CD1c-positive myeloid dendritic cell (primary cell): ENCODE data around the gene ZSCAN2.
"Not testable (repeated sequence)": the region's sequence is repeated elsewhere in the genome, so short reads cannot be mapped to it uniquely, and the experiment has no call there.

Experiments used
- DNase-seq: peaks from one replicate; pipeline ENCODE4 v3.0.0-alpha.2; 2016; ENCODE audit errors: extremely low spot score

The ZSCAN2 gene

DNA sequence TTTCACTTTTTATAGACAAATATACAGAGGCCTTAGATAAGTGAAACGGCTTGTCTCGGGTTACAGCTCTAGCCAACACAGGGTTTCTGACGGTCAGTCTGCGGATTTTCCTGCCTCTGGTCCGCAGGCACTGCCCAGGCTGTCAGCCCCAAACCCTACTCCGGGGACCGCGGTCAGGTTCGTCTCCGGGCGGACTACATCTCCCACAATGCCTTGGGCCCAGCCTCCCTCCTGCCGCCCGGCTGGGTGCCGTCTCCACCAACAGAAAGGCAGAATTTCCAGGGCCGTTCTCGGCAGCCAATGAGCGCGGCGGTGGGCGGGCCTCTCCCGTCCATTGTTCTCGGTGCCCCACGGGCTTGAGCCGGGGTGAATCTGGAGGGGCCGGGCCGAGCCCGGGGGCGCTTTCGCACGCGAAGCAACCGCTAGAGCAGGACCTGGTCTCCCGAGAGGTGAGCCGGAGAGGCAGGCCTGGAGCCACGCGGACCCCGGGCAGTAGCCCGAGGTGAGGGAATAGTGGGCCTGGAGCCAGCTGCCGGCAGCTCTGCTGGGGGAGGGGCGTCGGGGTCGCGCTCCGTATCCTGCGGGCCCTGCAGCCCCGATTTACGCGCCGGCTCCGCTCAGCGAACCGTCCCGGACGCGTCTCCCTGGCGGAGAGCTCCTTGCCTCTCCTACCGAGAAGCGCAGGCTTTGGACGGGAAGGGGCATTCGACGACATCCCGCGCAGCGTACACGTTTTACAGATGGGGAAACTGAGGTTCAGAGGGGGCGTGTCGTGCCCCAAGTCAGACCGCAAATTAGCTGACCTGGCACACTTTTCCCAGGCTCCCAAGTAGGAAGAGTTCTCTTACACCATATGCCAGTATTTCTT lies at the start of gene ZSCAN2:
Gene ZSCAN2, plus strand, starts transcription at position 323 of the 868 bp plus-strand sequence. CDS start 2,919 bp downstream, outside the sequence.
- peak; percentile 97 for DNase-seq

DNA sequence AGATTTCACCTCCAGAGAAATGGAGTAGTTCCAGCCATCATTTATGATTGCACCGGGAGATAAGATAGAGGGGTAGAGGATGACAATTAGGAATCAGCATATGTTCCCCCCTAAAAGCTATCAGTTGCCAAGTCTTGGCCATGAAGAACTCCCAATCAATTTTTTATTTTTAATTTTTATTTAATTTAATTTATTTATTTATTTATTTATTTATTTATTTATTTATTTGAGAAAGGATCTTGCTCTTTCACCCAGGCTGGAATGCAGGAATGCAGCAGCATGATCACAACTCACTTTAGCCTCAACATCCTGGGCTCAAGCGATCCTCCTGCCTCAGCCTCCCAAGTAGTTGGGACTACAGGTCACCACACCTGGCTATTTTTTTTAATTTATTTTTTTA lies 49.2 kb upstream of the ZSCAN2 start:
- DNase-seq, result not testable (repeated sequence)

DNA sequence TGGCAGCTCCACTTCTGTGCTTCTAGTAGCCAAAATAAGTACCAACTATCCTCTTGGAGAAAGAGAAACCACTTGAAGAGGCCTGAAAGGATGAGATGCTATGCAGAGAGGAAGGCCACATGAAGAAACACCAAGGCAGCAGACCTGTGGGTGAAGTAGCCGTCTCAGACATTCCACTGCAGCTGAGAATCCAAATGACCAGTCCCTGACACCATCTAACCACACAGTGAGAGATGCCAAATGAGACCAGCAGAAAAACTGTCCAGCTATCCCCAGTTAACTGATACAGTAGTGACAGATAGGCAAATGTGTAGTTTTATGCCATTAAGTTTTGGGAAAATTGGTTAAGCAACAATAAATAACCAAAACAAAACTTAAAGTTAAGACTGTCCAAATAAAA lies 47.9 kb upstream of the ZSCAN2 start:
- no peak for DNase-seq

DNA sequence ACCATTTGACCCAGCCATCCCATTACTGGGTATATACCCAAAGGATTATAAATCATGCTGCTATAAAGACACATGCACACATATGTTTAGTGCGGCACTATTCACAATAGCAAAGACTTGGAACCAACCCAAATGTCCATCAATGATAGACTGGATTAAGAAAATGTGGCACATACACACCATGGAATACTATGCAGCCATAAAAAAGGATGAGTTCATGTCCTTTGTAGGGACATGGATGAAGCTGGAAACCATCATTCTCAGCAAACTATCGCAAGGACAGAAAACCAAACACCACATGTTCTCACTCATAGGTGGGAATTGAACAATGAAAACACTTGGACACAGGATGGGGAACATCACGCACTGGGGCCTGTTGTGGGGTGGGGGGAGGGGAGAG lies 44.1 kb upstream of the ZSCAN2 start:
- not testable (repeated sequence) for DNase-seq

DNA sequence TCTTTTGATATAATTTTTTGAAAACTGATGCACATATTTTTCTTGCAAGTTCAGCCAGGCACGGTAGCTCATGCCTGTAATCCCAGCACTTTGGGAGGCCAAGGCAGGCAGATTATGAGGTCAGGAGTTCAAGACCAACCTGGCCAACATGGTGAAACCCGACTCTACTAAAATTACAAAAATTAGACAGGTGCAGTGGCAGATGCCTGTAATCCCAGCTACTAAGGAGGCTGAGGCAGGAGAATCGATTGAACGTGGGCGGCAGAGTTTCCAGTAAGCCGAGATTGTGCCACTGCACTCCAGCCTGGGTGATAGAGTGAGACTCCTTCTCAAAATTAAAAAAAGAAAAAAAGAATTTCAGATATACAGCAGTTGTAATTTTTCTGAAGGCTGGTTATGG lies 32.8 kb upstream of the ZSCAN2 start:
- not testable (repeated sequence) for DNase-seq

DNA sequence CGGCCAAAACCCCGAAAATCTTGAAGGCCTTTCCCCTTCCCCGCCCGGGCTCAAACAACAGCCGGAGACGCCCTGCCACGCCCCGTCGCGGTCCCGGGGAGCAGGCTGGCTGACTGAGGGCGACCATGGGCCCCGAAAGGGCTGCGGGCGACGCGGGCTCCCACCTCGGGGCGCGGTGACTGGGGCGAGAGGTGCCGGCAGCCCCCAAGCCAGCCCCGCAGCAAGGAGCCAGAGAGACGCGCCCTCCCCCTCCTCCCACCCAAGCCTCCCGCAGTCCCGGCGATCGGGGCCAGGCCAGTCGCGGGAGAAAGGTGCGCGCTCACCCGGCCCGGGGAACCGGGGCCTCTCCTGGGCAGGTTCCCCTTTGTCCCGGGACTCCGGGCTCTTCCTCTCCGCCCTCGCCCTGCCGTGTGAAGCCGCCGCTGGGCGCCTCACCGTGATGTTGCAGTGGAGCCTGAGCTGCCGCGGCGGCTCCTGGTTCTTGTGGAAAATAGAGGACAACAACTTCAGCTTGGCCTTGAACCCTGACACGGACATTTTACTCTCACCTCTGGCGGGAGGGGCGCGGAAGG lies 30.6 kb upstream of the ZSCAN2 start:
- DNase-seq, result peak; percentile 76

DNA sequence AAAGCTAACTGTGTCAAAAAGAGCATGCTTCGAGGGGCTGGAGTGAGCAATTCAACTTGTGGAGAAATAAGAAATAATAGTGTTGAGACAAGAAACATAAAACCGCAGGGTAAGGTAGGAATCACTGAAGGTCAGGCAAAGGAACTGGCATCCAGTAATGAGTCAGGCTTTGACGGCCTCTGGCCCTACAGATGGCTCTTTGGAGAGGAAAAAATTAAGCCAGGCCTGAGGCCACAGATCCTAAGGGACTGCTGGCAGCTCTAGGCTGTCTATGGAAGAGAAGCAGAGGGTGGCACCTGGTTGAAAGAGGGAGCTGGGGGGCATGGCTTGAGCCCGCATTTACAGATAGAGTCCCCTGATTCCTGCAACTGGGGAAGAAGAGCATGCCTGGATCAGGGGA lies 28.6 kb upstream of the ZSCAN2 start:
- DNase-seq, result no peak

DNA sequence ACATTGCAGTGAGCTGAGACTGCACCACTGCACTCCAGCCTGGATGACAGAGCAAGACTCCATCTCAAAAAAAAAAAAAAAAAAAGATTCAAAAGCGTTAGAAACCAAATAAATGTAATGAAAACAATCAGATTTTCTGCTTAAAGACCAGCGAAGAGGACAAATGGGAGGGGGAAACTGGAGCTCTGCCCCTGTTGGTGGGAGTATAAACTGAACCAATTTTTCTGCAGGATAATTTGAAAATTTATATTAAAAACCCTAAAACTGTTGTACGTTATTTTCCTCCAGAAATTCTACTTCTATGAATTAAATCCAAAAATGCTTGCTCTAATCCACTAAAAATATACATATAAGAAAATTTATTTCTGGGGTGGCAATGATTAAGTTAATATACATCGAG lies 25.3 kb upstream of the ZSCAN2 start:
- DNase-seq, result no peak

DNA sequence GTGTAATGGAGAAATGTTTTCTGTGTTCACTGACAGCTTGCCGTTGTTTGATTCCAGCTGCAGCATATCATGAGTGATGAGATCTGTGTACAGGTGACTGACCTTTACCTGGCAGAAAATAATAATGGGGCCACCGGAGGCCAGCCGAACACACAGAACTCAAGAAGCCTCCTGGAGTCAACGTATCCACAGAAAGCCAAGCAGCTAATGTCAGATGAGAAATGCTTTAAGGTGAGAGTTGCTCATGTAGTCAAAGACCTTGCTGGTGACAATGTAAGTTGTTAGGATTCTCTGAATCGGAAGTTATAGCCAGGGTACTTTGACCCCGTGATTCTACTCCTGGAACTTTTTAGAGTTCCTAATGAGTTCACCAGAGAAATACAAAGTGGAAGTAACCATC lies 22.9 kb upstream of the ZSCAN2 start:
- not testable (repeated sequence) for DNase-seq

DNA sequence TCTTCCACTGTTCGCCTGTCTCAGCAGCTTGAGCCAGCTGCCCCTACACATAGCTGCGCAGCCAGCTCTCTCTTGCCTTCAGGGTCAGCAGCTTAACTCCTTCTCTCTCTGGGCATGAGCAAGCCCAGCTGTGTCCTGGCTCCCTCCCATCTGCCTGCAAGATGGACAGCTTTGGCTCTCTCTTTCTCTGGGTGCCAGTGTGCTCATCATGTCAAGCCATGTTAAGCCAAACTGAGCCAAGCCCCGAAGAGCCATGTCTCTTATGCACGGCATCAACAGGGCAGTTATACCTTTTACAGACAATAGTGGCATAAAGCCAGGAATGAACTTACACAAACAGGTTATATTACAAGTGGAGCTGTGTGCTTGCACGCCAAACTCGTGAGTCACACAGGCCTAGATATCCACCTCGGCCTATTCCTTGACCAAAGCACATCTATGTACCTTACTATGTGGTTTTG lies 21.5 kb upstream of the ZSCAN2 start:
- not testable (repeated sequence) for DNase-seq

DNA sequence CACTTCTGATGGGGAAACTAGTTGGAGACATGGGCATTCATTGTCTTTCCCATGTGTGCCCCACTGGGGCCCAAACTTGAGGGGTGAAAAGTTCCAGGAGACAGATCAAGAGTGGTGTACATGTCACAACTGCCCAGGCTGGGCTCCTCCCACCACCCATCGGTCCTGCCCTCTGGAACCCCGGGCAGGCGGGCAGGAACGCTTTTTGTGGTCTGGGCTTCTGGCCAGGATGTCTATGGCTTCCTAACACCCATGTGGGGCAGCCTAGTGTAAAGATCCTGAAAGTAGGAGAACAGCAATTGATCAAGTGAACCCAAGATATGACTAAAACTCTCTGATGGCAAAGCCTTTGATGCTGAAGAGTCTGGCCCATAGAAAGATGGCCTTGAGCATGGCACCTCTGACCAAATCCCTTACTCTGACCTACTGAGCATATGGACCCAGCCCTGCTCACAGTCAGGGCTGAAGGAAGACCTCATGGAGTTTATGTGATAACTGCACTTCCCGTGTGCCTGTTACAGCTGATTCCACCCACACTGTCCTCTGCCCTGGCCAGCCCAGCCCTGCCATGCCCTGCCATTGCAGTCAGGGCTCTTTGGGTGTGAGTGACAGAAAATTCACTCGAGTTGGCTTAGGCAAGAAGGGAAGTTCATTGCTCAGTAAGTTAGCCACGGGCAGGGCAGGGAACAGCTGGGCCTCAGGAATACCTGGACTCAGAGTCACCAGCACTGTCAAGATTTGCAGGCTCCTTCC lies 19.0 kb upstream of the ZSCAN2 start:
- not testable (repeated sequence) for DNase-seq

DNA sequence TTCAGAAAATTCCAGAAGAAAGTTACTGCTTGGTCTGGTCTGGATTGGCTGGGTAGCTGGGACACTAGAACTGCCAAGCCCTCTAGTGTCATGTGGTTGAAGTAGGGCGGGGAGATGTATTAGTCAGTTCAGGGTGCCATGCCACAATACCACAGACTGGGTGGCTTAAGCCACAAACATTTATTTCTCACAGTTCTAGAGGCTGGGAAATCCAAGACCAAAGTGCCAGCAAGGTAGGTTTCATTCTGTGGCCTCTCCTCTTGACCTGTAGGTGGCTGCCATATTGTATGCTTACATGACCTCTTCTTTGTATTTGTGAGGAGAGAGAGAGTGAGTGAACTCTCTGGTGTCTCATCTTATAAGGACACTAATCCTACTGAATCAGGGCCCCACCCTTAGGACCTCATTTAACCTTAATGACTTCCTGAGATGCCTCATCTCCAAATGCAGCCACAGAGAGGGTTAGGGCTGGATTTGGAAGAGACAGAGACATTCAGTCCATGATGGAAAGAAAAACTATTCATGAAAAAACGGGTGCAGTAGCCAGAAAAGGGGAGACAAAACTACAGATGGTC lies 18.1 kb upstream of the ZSCAN2 start:
- no peak for DNase-seq

DNA sequence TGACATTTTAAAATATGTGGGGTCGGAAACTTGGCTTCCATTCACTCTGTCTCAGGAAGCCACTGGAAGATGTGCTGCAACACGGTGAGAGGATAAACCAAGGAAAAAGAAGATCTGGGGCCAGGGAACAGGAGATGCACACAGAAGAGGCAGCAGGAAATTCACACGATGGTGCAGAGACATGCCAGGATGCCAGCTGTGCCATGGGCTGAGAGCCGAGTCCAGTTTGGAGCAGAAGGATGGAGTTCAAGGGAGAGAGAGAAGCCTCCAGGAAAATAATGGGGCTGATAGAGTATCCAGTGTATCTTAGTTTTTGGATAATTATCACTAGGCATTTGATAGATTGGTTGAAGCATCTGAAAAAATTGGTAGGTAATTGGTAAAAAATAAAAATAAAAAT lies 16.9 kb upstream of the ZSCAN2 start:
- not testable (repeated sequence) for DNase-seq

DNA sequence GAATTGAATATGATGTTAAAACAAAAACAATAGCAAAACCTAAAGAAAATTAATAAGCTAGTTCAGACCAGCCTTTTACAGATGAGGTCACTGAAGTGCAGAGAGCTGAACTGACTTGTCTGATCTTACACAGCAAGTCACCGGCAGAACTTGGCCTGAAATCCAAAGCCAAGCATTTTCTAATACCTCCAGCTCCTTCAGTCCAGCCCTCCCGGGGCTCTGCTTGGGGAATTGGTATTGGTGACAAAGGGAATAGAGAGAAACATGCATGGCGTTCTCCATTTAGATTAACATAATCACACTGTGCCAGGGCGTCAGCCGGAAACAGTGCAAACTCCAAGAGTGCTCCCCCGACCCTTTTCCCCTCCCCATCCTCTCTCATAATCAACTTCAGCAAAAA lies 14.1 kb upstream of the ZSCAN2 start:
- no peak for DNase-seq

DNA sequence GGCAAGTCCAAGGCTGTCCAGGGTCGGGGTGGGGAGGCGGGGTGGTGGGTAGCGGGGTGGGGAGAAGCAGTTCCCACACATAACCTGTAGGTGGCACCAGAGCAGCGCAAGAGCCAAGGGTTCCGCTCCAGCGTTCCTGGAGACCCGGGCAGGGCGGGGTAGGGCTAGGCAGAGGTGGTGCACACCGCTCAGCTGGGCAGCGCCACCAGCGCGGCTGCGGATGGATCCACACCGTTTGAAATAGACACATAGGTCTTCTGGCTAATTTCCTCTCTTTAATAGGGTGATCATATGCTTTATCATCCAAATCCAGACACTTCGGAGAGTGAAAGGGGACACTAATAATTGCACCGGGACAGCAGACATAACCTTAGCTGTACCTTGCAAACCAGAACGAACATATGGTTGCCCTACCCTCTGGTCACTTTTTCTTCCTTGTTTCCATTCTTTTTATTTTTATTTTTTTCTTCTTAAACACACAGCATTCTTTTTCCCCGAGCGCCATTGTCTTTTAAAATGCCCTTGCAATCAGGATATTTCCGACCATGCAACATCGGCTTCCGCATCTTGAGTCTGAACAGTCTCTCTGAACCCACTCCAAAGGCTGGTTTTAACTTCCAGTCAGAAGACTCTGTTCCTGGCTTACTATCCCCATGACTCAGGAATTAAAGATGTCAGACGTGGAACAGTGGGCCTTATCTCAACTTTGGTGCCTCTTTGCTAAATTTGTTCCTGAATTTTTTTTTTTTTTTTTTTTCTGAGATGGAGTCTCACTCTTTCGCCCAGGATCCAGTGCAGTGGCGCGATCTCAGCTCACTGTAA lies 12.5 kb upstream of the ZSCAN2 start:
- DNase-seq, result peak; percentile 93

DNA sequence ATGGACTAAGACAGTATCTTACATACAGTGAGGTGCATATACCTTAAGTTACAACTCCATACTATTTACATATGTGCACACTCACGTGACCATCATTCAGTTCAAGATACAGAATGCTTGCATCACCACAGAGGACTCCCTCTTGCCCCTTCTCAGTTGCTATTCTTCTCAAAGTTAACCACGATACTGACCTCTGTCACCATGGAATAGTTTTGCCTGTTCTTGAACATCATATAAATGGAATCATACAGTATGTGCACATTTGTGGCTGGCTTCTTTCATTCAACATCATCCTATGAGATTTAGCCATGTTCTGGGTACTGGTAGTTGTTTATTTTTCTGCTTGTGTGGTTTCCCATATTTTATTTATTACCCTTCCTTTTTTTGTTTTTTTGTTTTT lies 10.4 kb upstream of the ZSCAN2 start:
- no peak for DNase-seq

DNA sequence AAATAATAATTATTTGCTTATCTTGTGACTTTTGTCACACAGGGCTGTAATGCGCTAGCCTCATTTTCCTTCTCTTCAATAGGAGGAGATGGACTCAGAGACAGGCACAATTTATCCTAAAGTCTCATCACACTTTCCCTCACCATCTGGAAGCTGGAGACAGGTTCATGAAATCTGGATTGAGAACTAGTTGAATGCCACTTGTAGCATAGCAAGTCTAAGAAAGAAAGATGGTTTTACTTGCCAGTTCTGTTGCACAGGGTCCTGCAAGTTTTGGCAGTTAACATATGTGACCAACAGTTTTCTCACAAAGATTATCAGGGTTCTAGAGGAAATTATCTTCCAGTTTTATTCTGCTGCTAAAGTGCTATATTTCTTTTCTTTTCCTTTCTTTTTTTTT lies 9.0 kb upstream of the ZSCAN2 start:
- no peak for DNase-seq

DNA sequence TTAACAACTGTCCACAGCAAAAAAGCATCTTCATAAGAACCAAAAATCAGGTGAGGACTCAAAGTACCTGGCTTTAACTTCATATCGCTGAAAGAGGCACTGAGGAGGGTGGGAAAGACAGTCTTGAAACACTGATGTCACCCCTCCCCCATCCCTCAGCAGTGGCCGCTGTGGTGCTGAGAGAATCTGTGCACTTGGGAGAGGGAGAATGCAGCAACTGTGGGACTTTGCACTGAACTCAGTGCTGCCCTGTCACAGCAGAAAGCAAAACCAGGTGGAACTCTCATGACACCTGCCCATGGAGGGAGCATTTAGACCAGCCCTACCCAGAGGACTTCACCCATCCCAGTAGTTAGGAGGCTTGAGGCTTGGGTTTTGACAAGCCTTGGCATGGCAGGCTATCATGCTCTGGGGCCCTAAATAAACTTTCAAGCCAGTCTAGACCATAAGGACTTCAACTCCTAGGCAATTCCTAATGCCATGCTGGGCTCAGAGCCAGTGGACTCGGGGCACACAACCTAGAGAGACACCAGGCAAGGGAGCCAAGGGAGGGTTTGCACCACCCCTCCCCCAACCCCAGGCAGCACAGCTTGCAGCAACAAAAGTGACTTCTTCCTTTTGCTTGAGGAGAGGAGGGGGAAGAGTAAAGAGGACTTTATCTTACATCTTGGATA lies 6.1 kb upstream of the ZSCAN2 start:
- no peak for DNase-seq

DNA sequence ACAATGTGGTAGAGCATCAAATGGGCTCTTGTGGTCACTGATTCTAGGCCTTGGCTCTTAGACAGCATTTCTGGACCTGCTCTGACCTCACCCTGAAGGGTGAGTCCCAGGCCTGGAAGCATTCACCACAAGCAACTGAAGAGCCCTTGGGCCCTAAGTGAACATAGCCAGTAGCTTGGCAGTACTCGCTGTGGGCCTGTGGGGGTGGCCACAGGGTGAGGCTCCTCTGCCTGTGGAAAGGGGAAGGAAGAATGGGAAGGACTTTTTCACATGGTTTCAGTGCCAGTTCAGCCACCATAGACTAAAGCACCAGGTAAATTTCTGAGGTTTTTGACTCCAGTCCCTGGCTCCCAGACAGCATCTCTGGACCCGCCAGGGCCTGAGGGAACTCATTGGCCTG lies 5.1 kb upstream of the ZSCAN2 start:
- peak; percentile 71 for DNase-seq

DNA sequence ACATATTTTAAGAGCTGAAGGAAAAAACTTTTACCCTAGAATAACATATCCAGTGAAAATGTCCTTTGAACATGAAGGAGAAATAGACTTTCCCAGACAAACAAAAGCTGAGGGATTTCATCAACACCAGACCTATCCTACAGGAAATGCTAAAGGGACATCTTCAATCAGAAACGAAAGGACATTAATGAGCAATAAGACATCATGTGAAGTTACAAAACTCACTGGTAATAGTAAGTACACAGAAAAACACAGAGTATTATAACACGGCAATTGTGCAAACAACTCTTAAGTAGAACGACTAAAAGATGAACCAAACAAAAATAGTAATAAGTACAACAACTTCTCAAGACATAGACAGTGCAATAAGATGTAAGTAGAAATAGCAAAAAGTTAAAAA lies 3.5 kb upstream of the ZSCAN2 start:
- DNase-seq, result no peak

DNA sequence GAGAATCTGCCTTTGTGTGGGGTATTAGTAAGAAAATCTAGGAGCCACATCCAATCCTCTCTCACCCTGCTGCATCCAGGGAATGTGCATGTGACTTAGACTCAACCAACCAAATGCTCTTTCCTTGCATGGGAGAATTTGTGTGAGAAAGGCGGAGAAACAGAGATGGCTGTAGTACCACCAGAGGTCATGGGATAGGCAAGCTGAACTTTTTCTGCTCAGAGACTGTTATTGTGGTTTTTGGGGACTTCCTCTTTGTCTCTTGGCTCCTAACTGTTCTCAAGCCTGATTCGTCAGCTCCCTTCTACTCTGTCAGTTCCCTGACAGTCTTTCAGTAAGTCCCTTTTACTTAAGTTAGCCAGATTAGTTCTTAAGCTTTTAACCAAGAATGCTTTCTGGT lies 2.6 kb upstream of the ZSCAN2 start:
- DNase-seq, result peak; percentile 87
